Ectodermal cell (in vitro differentiated cells): ENCODE data around the gene DIAPH2. TPM values are rescaled to one million over a fixed set of nuclear protein-coding genes. Genes with fewer than 3 reads are reported as not detected.

ENCODE experiments used
- H3K27ac ChIP-seq: 2 replicates; pipeline ENCODE4 v1.7.0; 2013; ENCODE audit warnings: mild to moderate bottlenecking, low read depth, low read length; ENCODE audit not compliant: insufficient read depth, poor library complexity, severe bottlenecking
- H3K27me3 ChIP-seq: 2 replicates; pipeline ENCODE4 v1.7.0; 2013; ENCODE audit warnings: mild to moderate bottlenecking, low read length; ENCODE audit not compliant: insufficient read depth, control insufficient read depth, poor library complexity, severe bottlenecking
- H3K36me3 ChIP-seq: one replicate; pipeline ENCODE4 v1.7.0; 2013; ENCODE audit warnings: low read length; ENCODE audit not compliant: control insufficient read depth, insufficient read depth
- H3K4me1 ChIP-seq: one replicate; pipeline ENCODE4 v1.7.0; 2013; ENCODE audit warnings: low read length; ENCODE audit not compliant: control insufficient read depth, insufficient read depth
- H3K4me3 ChIP-seq: 2 replicates; pipeline ENCODE4 v1.7.0; 2013; ENCODE audit warnings: low read depth, low read length, control low read depth; ENCODE audit not compliant: insufficient read depth
- H3K9me3 ChIP-seq: 2 replicates; pipeline ENCODE4 v1.7.0; 2013; ENCODE audit warnings: mild to moderate bottlenecking, low read length, moderate library complexity; ENCODE audit not compliant: control insufficient read depth
- WGBS, 2 experiments: methylation state at CpG; one replicate each; pipeline ENCODE4 v1.1.7; 2013; ENCODE audit warnings: missing lambda C conversion rate in 2 of 2; 5-methylcytosine and 5-hydroxymethylcytosine counted together
- polyA plus RNA-seq, 4 experiments: library from polyadenylated mRNA; stranded (reverse); fragments of 50-300 nt; gene quantifications; one replicate each; pipeline ENCODE4 v1.2.3, GENCODE V29; 2013

The DIAPH2 gene
- polyA plus RNA-seq (2013, experiment 1 of 4) = 9.4 TPM
- 9.8 TPM for polyA plus RNA-seq (2013, experiment 2 of 4)
- polyA plus RNA-seq (2013, experiment 3 of 4) = 8.0 TPM
- polyA plus RNA-seq (2013, experiment 4 of 4) = 7.8 TPM

GRCh38 chrX:96684339-96685209 is at the start of gene DIAPH2:
DIAPH2 (plus strand) TSS chrX:96684842.
- Histone ChIP-seq H3K4me1 (no peaks in the 10 kb centered on the region), H3K36me3 (no peaks in the 10 kb centered on the region), H3K9me3 (no peaks in the 10 kb centered on the region), H3K27ac (no peak within 1 kb of the TSS), H3K27me3 (no peaks in the 10 kb centered on the region), H3K4me3 (peak within 1 kb of the TSS; percentile 54)
- 2% methylated on average over 57 of the region's 57 CpGs for WGBS, 2 experiments

DNA sequence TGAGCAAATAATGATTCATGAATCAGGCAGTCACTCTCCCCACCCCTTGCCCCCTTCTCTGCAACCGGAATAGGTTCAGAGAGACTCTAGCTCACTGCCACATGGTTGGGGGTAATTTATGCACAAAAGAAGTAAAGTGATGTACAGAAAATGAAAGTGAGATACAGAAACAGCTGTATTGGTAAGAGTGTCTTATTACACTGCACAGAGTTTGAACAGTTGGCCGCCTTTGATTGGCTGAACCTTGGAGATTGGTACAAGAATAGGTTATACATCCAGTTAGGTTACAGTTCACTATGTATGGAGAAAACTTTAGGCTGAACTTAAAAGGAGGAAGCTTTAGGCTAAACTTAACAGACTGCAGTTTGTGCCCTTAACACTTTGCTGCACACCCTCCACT is 34.6 kb upstream of the DIAPH2 start:
- WGBS, 2 experiments = 92 to 100% methylated on average over 1 to 2 of the region's 2 CpGs

GRCh38 chrX:96655947-96656623 is 28.6 kb upstream of the DIAPH2 start:
- Histone ChIP-seq H3K27ac (no peak overlapping the region), H3K27me3 (no peaks in the 10 kb centered on the region), H3K9me3 (no peaks in the 10 kb centered on the region), H3K36me3 (no peaks in the 10 kb centered on the region), H3K4me3 (no peak overlapping the region), H3K4me1 (no peaks in the 10 kb centered on the region)
- WGBS, 2 experiments = 82 to 84% methylated on average over 20 of the region's 20 CpGs

More for the DNA sequence above, 34.6 kb upstream of the DIAPH2 start:
- no peak overlapping the region for H3K27ac ChIP-seq
- no peaks in the 10 kb centered on the region for H3K9me3 ChIP-seq
- no peak overlapping the region for H3K4me3 ChIP-seq
- H3K36me3 ChIP-seq = no peaks in the 10 kb centered on the region
- no peaks in the 10 kb centered on the region for H3K4me1 ChIP-seq
- H3K27me3 ChIP-seq = no peaks in the 10 kb centered on the region

- no peaks in the 10 kb centered on the region for H3K36me3 ChIP-seq
- no peak overlapping the region for H3K27ac ChIP-seq
- no peak overlapping the region for H3K4me3 ChIP-seq
- no peaks in the 10 kb centered on the region for H3K27me3 ChIP-seq
- 92 to 95% methylated on average over 3 to 4 of the region's 4 CpGs for WGBS, 2 experiments
- H3K9me3 ChIP-seq = no peaks in the 10 kb centered on the region
- no peaks in the 10 kb centered on the region for H3K4me1 ChIP-seq
Measured at GRCh38 chrX:96682516-96682915, 2.1 kb upstream of the DIAPH2 start.

DNA sequence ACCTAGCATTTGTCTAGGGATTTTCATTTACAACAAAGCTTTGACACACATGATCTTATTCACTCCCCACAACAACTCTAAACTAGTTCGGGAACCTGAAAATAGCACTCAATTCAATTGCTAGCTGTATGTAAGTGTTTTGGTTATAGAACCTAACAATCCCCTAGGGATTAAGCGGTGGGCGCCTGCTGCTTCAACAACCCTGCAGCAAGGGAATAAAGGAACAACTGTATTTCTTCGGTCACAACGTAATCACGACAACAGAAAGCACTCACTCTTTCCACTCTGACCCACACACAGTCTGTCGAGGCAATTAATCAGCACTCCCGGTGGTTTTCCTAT is 674 bp upstream of the DIAPH2 start:
- H3K27ac ChIP-seq = no peak overlapping the region
- H3K27me3 ChIP-seq = no peaks in the 10 kb centered on the region
- H3K4me1 ChIP-seq = no peaks in the 10 kb centered on the region
- no peaks in the 10 kb centered on the region for H3K9me3 ChIP-seq
- no peak overlapping the region for H3K4me3 ChIP-seq
- H3K36me3 ChIP-seq = no peaks in the 10 kb centered on the region
- WGBS, 2 experiments = 38 to 40% methylated on average over 7 of the region's 8 CpGs

GRCh38 chrX:96685210-96686099 is 813 bp downstream of the DIAPH2 start:
- Histone ChIP-seq H3K27me3 (no peaks in the 10 kb centered on the region), H3K27ac (no peak overlapping the region), H3K9me3 (no peaks in the 10 kb centered on the region), H3K4me1 (no peaks in the 10 kb centered on the region), H3K4me3 (peak overlapping the region; percentile 54), H3K36me3 (no peaks in the 10 kb centered on the region)
- 4 to 6% methylated on average over 27 to 38 of the region's 38 CpGs for WGBS, 2 experiments

GRCh38 chrX:96687776-96688175 is 3.1 kb downstream of the DIAPH2 start:
- H3K27ac ChIP-seq = no peak overlapping the region
- H3K36me3 ChIP-seq = no peaks in the 10 kb centered on the region
- H3K4me1 ChIP-seq = no peaks in the 10 kb centered on the region
- no peaks in the 10 kb centered on the region for H3K9me3 ChIP-seq
- no peaks in the 10 kb centered on the region for H3K27me3 ChIP-seq
- no peak overlapping the region for H3K4me3 ChIP-seq
- 97 to 100% methylated on average over 2 of the region's 2 CpGs for whole genome bisulfite sequencing, 2 experiments

DNA sequence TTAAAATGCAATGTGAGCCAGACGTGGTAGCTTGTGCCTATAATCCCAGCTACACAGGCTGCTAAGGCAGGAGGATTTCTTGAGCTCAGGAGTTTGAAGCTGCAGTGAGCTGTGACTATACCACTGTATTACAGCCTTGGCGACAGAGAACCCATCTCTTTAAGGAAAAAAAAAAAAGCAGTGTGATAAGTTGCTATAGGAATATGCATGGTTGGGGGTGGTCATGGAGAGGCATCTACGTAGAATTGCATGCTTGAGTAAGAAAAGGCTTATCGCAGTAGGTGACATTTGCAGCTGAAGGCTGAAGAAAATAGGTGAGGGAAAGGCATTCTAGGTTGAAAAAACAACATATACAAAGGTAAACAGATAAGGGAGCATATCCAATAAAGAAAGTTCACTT is 4.1 kb downstream of the DIAPH2 start:
- 25 to 42% methylated on average over 4 of the region's 4 CpGs for WGBS, 2 experiments
- H3K27ac ChIP-seq = no peak overlapping the region
- H3K4me1 ChIP-seq = no peaks in the 10 kb centered on the region
- no peaks in the 10 kb centered on the region for H3K36me3 ChIP-seq
- no peaks in the 10 kb centered on the region for H3K9me3 ChIP-seq
- no peak overlapping the region for H3K4me3 ChIP-seq
- H3K27me3 ChIP-seq = no peaks in the 10 kb centered on the region

DNA sequence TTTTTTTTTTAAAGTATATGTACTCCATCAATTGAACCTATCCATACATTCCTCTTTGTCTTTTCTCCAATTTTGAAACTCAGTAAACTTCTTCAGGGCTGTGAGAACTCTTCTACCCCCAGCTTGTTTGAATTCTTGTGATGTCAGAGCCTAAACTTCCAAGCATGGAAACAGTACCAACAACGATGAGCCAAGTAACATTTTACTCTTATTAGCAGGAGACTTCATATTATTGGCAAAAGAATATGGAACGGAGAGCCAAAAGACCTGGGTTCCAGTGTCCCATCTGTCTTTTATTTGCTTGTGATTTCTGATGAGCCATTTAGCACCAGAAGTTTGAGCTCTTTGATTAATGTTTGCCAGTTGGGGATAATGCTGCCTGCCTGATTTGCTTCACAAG is 5.3 kb downstream of the DIAPH2 start:
- H3K9me3 ChIP-seq = no peaks in the 10 kb centered on the region
- WGBS, 2 experiments = 85 to 89% methylated on average over 1 to 2 of the region's 2 CpGs
- H3K36me3 ChIP-seq = no peaks in the 10 kb centered on the region
- H3K4me3 ChIP-seq = no peak overlapping the region
- H3K27me3 ChIP-seq = no peaks in the 10 kb centered on the region
- H3K4me1 ChIP-seq = no peaks in the 10 kb centered on the region
- no peak overlapping the region for H3K27ac ChIP-seq
